Femur (tissue), 1 donor: Measurements from ENCODE around the gene GDPD2.
A peak's percentile ranks its signal among the peaks of the same experiment; 100 is the strongest.

Source experiments
- DNase-seq: peaks from one replicate; pipeline ENCODE4 v3.0.0-alpha.2; 2017

Gene GDPD2

DNA sequence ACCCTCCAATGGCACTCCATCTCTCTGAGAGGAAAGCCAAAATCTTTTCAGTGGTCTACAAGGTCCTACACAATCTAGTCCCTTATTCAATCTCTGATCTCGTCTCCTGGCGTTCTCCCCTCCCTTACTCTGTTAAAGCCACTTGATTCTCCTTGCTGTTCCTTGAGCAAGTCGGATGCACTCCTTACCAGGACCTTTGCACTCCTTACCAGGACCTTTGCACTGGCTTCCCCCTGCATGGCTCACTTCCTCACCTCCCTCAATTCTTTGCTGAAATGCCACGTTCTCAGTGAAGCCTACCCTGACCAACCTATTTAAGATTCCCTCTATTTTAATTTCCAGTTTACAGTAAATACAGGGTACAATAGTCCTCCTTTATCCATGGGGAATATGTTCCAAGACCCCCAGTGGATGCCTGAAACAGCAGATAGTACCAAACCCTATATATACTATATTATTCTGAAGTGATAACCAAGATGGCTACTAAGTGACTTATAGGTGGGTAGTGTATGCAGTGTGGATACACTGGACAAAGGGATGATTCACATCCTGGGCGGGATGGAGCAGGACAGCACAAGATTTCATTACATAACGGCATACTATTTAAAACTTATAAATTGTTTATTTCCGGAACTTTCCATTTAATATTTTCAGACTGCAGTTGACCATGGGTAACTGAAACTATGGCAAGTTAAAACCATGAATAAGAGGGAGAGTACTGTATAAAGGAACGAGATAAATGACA, 15.0 kb downstream of the GDPD2 start:
- DNase-seq, result no peak

GRCh38 chrX:70439016-70439415, 15.9 kb downstream of the GDPD2 start:
- no peak for DNase-seq

- no peak for DNase-seq
Measured at GRCh38 chrX:70442224-70442623, 19.1 kb downstream of the GDPD2 start.

GRCh38 chrX:70444326-70444945, 21.3 kb downstream of the GDPD2 start, which contains the start of gene DLG3:
TSS of gene DLG3 (plus strand) at chrX:70444835. CDS start at chrX:70445202, 367 bp downstream.
- DNase-seq, result no peak

DNA sequence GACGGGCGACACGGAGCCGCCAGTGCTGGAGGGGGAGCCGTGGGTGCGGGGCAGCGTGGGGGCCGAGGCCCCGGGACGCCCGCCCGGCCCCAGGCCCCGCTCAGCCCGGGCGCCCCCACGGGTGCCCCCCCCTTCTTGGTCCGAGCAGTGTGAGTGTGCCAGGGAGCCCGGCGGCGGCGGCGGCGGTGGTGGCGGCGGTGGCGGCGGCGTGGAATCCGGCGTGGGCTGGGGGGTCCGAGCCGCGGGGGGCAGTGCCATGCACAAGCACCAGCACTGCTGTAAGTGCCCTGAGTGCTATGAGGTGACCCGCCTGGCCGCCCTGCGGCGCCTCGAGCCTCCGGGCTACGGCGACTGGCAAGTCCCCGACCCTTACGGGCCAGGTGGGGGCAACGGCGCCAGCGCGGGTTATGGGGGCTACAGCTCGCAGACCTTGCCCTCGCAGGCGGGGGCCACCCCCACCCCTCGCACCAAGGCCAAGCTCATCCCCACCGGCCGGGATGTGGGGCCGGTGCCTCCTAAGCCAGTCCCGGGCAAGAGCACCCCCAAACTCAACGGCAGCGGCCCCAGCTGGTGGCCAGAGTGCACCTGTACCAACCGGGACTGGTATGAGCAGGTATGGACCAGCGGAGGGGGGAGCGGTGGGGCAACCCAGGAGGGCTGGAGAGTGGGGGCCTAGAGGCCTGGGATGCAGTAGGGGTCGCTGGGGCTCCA, 22.0 kb downstream of the GDPD2 start:
- DNase-seq, result no peak

- DNase-seq, result no peak
Measured at GRCh38 chrX:70445951-70446350, 22.8 kb downstream of the GDPD2 start.

- no peak for DNase-seq
Measured at GRCh38 chrX:70446380-70447350, 23.6 kb downstream of the GDPD2 start.

GRCh38 chrX:70449457-70449966, 26.4 kb downstream of the GDPD2 start:
- no peak for DNase-seq

GRCh38 chrX:70452143-70452733, 29.1 kb downstream of the GDPD2 start:
- DNase-seq, result peak; percentile 67

DNA sequence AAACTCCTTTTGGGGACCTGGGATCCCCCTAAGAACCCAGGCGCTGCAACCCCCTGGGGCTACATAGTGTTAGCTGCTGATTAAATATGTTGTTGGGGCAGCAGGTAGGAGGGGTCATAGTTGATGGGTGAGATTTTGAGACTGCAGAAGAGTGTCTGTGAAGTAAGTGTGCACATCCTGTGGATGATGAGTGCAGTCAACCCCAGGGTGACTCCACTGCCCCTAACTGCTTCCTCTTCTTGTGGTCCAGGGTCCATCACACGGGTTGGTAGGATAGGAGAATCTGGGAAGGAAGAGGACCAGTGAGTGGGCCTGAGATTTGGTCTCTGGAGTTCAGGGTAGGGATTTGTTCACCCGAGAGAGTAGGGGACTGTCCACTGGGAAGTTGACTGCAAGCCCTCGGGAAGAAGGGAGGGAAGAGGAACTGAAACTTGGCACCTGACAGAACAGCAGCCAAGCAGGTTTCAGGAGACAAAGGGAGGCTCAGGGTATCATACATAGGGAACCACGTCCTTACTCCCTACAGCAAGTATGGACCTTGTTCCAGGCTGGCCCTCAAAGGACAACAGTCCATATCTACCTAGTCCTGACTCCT, 30.0 kb downstream of the GDPD2 start:
- no peak for DNase-seq

GRCh38 chrX:70454441-70455365, 31.6 kb downstream of the GDPD2 start:
- DNase-seq, result peak; percentile 79

GRCh38 chrX:70455366-70456202, 32.5 kb downstream of the GDPD2 start:
- DNase-seq, result no peak

DNA sequence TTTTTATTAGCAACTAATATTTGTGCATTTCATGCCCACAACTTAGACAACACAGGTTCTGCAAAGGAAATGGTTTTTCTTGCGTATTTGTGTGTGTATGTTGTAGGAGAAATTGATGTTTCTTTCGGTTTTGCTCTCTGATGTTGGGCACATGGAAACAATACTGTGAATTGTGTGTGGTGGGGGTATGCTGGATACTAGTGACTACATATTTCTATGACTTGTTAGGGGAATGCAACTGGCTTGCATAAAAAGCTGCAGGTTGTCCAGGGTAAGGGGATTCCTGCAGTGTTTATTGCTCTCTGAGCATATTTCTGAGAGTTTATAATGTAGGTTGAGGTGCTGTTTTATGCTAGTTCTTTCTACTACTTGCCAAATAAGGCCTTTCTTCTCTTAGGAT, 33.1 kb downstream of the GDPD2 start:
- no peak for DNase-seq

DNA sequence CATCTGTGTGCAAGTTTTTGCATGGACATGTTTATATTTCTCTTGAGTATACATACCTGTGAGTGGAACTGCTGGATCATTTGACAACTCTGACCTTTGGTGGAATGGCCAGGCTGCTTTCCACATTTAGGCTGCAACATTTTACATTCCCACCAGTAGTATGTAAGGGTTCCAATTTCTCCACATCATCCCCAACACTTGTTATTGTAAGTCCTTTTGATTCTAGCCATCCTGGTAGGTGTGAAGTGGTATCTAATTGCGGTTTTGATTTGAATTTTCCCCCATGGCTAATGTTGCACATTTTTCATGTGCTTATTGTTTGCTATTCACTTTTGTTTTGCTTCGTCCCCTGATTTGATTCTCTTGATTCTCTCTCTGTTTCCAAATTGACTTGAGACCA, 37.9 kb downstream of the GDPD2 start:
- DNase-seq, result no peak

DNA sequence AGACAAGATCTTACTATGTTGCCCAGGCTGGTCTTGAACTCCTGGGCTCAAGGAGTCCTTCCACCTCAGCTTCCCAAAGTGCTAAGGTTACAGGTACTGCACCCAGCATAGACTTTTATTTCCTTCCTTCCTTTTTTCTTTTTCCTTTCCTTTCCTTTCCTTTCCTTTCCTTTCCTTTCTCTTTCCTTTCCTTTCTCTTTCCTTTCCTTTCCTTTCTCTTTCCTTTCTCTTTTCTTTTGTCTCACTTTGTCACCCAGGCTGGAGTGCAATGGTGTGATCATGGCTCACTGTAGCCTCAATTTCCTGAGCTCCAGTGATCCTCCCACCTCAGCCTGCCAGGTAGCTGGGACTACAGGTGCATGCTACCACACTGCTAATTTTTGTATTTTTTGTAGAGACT, 40.9 kb downstream of the GDPD2 start:
- no peak for DNase-seq

- DNase-seq, result no peak
Measured at GRCh38 chrX:70466968-70467367, 43.9 kb downstream of the GDPD2 start.

- DNase-seq, result no peak
Measured at GRCh38 chrX:70468709-70469108, 45.6 kb downstream of the GDPD2 start.

DNA sequence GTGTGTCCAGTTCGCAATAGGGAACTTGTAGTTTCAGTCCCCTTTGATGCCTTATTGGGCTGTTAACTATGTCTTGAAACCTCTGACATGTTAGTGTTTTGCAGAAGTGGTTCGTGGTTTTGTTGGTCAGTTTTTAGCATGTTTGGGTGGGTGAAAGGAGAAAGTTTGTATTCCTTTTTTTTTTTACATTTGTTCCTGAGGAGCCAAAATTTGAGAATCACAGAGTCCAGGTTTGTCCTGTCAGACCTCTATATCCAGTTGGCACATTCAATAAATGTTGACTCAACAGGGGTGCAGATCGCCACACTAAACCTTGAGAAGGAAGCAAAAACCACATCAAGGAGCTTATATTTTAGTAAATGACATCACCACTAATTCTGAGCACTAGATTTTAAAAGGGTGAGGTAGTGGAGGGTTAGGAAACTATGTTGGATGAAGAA, 47.8 kb downstream of the GDPD2 start:
- no peak for DNase-seq

- no peak for DNase-seq
Measured at GRCh38 chrX:70476166-70476933, 53.2 kb downstream of the GDPD2 start.
